Fibroblast of gingiva (primary cell): Measurements from ENCODE around the gene NKAIN2.
"Not testable (repeated sequence)": the region's sequence is repeated elsewhere in the genome, so short reads cannot be mapped to it uniquely, and the experiment has no call there.

ENCODE experiments used
- DNase-seq: peaks from one replicate; pipeline ENCODE4 v3.0.0-alpha.2; 2011; ENCODE audit warnings: low read depth

NKAIN2 gene

GRCh38 chr6:124080483-124080882 is 276.8 kb downstream of the NKAIN2 start:
- DNase-seq: no peak

- DNase-seq: no peak
Observed at GRCh38 chr6:124090491-124090890, 286.8 kb downstream of the NKAIN2 start.

GRCh38 chr6:124099520-124099919 is 295.9 kb downstream of the NKAIN2 start:
- DNase-seq: no peak

- no peak for DNase-seq
Observed at GRCh38 chr6:124110514-124110913, 306.8 kb downstream of the NKAIN2 start.

- no peak for DNase-seq
Observed at GRCh38 chr6:124119596-124119995, 315.9 kb downstream of the NKAIN2 start.

GRCh38 chr6:124123617-124124209 is 320.0 kb downstream of the NKAIN2 start:
- DNase-seq: no peak

GRCh38 chr6:124131259-124131658 is 327.6 kb downstream of the NKAIN2 start:
- DNase-seq: no peak

- DNase-seq: no peak
Observed at GRCh38 chr6:124131779-124132178, 328.1 kb downstream of the NKAIN2 start.

GRCh38 chr6:124132256-124132655 is 328.6 kb downstream of the NKAIN2 start:
- no peak for DNase-seq

- no peak for DNase-seq
Observed at GRCh38 chr6:124142852-124143251, 339.2 kb downstream of the NKAIN2 start.

- DNase-seq: no peak
Observed at GRCh38 chr6:124143435-124143834, 339.8 kb downstream of the NKAIN2 start.

GRCh38 chr6:124147621-124148020 is 344.0 kb downstream of the NKAIN2 start:
- no peak for DNase-seq

GRCh38 chr6:124148236-124148957 is 344.7 kb downstream of the NKAIN2 start:
- DNase-seq: no peak

- no peak for DNase-seq
Observed at GRCh38 chr6:124149646-124150045, 346.0 kb downstream of the NKAIN2 start.

GRCh38 chr6:124158024-124158423 is 354.4 kb downstream of the NKAIN2 start:
- no peak for DNase-seq

- DNase-seq: no peak
Observed at GRCh38 chr6:124163676-124164075, 360.0 kb downstream of the NKAIN2 start.

GRCh38 chr6:124164343-124164742 is 360.7 kb downstream of the NKAIN2 start:
- DNase-seq: no peak

GRCh38 chr6:124167249-124167648 is 363.6 kb downstream of the NKAIN2 start:
- DNase-seq: not testable (repeated sequence)

- DNase-seq: no peak
Observed at GRCh38 chr6:124190256-124190655, 386.6 kb downstream of the NKAIN2 start.

GRCh38 chr6:124193132-124193531 is 389.5 kb downstream of the NKAIN2 start:
- no peak for DNase-seq

- no peak for DNase-seq
Observed at GRCh38 chr6:124197148-124197547, 393.5 kb downstream of the NKAIN2 start.

GRCh38 chr6:124199286-124199685 is 395.6 kb downstream of the NKAIN2 start:
- no peak for DNase-seq

- DNase-seq: no peak
Observed at GRCh38 chr6:124200661-124201060, 397.0 kb downstream of the NKAIN2 start.
